ENCODE results near the gene KCNJ15.

DNA sequence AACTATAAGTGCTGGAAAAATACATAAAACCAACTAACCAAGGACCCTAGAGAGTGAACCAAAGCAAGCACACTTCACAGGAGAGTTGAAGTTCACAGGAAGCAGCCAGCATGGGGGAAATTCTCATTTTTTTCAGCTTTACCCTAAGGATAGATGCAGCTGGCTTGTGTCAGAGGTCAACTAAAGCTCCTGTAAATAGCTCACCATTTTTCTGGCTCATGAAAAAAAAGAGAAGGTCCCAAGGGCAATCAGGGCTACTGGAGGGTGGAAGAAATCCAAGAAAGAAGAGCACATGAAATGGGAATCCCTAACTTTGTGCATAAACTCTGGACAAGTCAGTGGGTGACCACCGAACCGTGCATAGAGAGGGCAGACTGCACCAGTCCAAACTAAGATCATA, 58.3 kb downstream of the KCNJ15 start:
- TF ChIP-seq, protein P1, sequence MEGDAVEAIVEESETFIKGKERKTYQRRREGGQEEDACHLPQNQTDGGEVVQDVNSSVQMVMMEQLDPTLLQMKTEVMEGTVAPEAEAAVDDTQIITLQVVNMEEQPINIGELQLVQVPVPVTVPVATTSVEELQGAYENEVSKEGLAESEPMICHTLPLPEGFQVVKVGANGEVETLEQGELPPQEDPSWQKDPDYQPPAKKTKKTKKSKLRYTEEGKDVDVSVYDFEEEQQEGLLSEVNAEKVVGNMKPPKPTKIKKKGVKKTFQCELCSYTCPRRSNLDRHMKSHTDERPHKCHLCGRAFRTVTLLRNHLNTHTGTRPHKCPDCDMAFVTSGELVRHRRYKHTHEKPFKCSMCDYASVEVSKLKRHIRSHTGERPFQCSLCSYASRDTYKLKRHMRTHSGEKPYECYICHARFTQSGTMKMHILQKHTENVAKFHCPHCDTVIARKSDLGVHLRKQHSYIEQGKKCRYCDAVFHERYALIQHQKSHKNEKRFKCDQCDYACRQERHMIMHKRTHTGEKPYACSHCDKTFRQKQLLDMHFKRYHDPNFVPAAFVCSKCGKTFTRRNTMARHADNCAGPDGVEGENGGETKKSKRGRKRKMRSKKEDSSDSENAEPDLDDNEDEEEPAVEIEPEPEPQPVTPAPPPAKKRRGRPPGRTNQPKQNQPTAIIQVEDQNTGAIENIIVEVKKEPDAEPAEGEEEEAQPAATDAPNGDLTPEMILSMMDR (conservative IDR thresholded peaks at IDR 0.05 in 1 of 2, IDR thresholded peaks at IDR 0.05 in 1 of 2; ENCODE audit: low read depth in 1 of 2, low read length in 2 of 2) = no peak
- no peak for TF ChIP-seq EZH2 (IDR thresholded peaks at IDR 0.05; ENCODE audit: low read length, missing control alignments)
